Neural cell (in vitro differentiated cells): Measurements from ENCODE around the gene ARHGAP24.

Source experiments
- CTCF ChIP-seq: fragments of 450-650 bp; IDR thresholded peaks from 2 replicates; pipeline ENCODE4 v1.5.1; 2014; ENCODE audit warnings: antibody characterized with exemption, mild to moderate bottlenecking, moderate library complexity; ENCODE audit not compliant: poor library complexity, severe bottlenecking
- REST ChIP-seq: IDR thresholded peaks from 2 replicates; pipeline ENCODE4 v1.6.1; 2012; ENCODE audit warnings: borderline replicate concordance

- TF ChIP-seq REST (no peak), CTCF (no peak)
Observed at GRCh38 chr4:86034616-86035015, 559.7 kb downstream of the ARHGAP24 start.
